ENCODE data around the gene KCNA2. TPM values are rescaled to one million over a fixed set of nuclear protein-coding genes. Genes with fewer than 3 reads are reported as not detected.

Gene KCNA2
- total RNA-seq, 1 donor from 2014 or later: 9.4 TPM

- no peaks in the 10 kb centered on the region for H3K4me1 ChIP-seq
- intact Hi-C loops (cut with DNase I): no loop called here
- no peaks in the 10 kb centered on the region for H3K36me3 ChIP-seq
- H3K27ac ChIP-seq: no peak overlapping the region
- no peaks in the 10 kb centered on the region for H3K27me3 ChIP-seq
- no peaks in the 10 kb centered on the region for H3K9me3 ChIP-seq
- no peak overlapping the region for H3K4me3 ChIP-seq
- TF ChIP-seq CTCF (IDR thresholded peaks at IDR 0.05): no peak
- peak in 1 of 2 donors; percentile 11 for DNase-seq (ENCODE audit: low spot score in 2 of 2)
Measured at GRCh38 chr1:110594456-110595352, 11.5 kb downstream of the KCNA2 start.

- TF ChIP-seq CTCF (IDR thresholded peaks at IDR 0.05): no peak
- intact Hi-C loops (cut with DNase I): no loop called here
Measured at GRCh38 chr1:110593902-110594301, 12.3 kb downstream of the KCNA2 start.

GRCh38 chr1:110591956-110592355 is 14.2 kb downstream of the KCNA2 start:
- Histone ChIP-seq H3K4me1 (no peaks in the 10 kb centered on the region), H3K9me3 (no peaks in the 10 kb centered on the region), H3K4me3 (no peak overlapping the region), H3K27me3 (no peaks in the 10 kb centered on the region), H3K36me3 (no peaks in the 10 kb centered on the region), H3K27ac (no peak overlapping the region)
- no peak for TF ChIP-seq CTCF (IDR thresholded peaks at IDR 0.05)
- peak in 1 of 2 donors; percentile 12 for DNase-seq (ENCODE audit: low spot score in 2 of 2)
- intact Hi-C loops (cut with DNase I): no loop called here

More at GRCh38 chr1:110593902-110594301, 12.3 kb downstream of the KCNA2 start:
- Histone ChIP-seq H3K27me3 (no peaks in the 10 kb centered on the region), H3K27ac (no peak overlapping the region), H3K4me3 (no peak overlapping the region), H3K9me3 (no peaks in the 10 kb centered on the region), H3K36me3 (no peaks in the 10 kb centered on the region), H3K4me1 (no peaks in the 10 kb centered on the region)
- no peak for DNase-seq (ENCODE audit: low spot score in 2 of 2)

- intact Hi-C loops (cut with DNase I): no loop called here
- TF ChIP-seq CTCF (IDR thresholded peaks at IDR 0.05): no peak
Measured at GRCh38 chr1:110588991-110589390, 17.2 kb downstream of the KCNA2 start.

GRCh38 chr1:110588486-110588885 is 17.7 kb downstream of the KCNA2 start:
- no peak overlapping the region for H3K4me3 ChIP-seq
- no peak for TF ChIP-seq CTCF (IDR thresholded peaks at IDR 0.05)
- no peaks in the 10 kb centered on the region for H3K9me3 ChIP-seq
- H3K4me1 ChIP-seq: no peaks in the 10 kb centered on the region
- no peak overlapping the region for H3K27ac ChIP-seq
- H3K27me3 ChIP-seq: no peaks in the 10 kb centered on the region
- DNase-seq (ENCODE audit: low spot score in 2 of 2): no peak
- intact Hi-C loops (cut with DNase I): no loop called here
- no peaks in the 10 kb centered on the region for H3K36me3 ChIP-seq

More at GRCh38 chr1:110588991-110589390, 17.2 kb downstream of the KCNA2 start:
- Histone ChIP-seq H3K9me3 (no peaks in the 10 kb centered on the region), H3K4me3 (no peak overlapping the region), H3K4me1 (no peaks in the 10 kb centered on the region), H3K36me3 (no peaks in the 10 kb centered on the region), H3K27ac (no peak overlapping the region), H3K27me3 (no peaks in the 10 kb centered on the region)
- DNase-seq (ENCODE audit: low spot score in 2 of 2): peak in 1 of 2 donors; percentile 34
